AG20443 (cell line): ENCODE results near the gene OR52B2.
A peak's percentile ranks its signal among the peaks of the same experiment; 100 is the strongest.

Source experiments
- DNase-seq: peaks from one replicate; pipeline ENCODE4 v3.0.0; 2012; ENCODE audit warnings: low spot score, mixed read lengths

Gene OR52B2

DNA sequence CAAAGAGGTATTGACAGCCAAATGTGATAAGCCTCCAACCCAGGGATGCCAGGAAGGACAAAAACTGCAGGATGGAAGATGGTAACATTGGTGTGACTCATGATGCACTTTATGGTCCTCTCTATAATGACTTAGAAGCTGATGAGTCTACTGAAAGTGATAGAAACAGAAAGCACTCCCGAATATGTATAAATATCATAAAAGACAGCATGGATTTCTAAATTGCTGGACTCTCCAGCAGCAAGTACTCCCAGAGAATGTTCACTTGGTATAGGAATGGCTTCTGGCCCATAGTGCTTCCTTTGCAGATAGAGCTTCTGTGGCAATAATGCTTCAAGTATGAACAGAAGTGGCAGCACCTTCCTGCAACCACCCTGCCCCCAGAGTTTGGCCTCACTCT, at the start of gene OR52B2:
Gene OR52B2 (minus strand): TSS at position 101 of the 400 bp plus-strand sequence. CDS start 0 bp downstream, at position 101.
- no peak for DNase-seq

DNA sequence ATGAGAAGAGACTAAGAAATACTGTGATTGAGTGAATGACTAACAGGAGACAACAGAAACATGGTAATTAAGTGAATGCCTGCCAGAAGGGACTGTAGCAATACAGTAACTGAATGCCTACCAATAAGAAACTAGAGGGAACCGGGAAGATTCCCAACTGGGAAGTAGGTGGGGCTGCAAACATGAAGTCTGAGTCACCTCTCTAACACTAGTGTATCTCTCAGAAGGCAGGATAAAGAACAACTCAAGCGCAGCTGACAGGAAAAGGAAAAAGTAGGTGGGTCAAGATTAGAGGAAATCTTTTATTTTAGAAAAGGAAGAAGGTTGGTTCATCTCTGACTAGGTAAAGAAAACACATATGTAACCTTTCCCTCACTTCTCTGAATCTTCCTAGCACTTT, 49.2 kb upstream of the OR52B2 start:
- DNase-seq, result peak; percentile 91

DNA sequence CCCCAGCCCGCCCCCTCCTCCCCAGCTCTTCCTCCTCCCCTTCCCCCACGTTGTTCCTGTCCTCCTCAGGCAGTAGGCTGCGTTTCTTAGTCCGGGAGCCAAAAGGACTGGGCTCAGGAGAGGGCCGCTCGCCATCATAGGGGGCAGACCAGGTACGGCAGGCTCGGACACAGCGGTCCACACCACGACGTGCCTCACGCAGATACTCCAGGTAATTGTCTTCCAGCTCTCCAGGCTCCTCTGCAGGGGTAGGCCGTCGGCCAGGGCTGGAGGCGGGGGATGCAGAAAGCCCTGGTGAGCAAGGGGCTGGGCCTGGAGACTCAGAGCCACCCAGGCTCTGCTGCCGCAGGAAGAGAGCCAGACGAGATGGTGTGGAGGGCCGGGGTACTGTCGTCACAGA, 47.6 kb upstream of the OR52B2 start:
- DNase-seq, result no peak

DNA sequence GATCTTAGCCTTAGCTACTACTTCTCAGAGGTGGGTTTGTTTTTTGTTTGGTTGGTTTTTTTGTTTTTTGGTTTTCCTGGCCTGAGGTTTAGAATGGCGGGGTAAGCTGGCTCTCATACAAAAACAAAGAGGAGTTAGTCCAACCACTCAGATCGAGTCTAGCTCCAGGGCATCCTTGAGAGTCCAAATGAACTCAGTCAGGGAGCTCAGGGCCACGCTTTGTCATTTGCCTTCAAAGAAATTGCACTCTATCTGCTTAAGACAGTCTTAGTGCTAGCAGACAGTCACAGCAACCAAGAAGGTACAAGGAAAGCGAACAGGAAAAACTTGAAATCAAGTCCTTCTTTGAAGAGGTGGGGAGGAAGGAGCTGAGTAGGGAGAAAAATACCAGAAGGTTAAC, 46.4 kb upstream of the OR52B2 start:
- DNase-seq, result no peak

DNA sequence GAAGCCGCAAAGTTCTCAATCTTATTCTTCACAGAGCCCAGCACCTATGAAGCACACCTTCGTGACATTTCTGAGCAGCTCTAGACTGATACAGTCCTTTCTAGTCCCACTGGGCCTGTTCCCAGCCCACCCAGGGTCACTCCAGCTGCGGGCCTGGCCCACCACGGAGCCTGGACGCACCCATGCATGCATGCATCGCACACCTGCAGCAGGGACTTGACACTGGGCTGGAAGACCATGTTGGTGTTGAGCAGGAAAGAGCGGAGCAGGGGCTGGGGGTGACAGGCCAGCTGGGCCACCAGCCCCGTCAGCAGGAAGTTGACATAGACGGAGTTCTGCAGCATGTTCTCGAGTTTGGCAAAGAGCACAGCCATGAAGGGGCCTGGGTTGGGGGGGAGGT, 44.4 kb upstream of the OR52B2 start:
- no peak for DNase-seq

DNA sequence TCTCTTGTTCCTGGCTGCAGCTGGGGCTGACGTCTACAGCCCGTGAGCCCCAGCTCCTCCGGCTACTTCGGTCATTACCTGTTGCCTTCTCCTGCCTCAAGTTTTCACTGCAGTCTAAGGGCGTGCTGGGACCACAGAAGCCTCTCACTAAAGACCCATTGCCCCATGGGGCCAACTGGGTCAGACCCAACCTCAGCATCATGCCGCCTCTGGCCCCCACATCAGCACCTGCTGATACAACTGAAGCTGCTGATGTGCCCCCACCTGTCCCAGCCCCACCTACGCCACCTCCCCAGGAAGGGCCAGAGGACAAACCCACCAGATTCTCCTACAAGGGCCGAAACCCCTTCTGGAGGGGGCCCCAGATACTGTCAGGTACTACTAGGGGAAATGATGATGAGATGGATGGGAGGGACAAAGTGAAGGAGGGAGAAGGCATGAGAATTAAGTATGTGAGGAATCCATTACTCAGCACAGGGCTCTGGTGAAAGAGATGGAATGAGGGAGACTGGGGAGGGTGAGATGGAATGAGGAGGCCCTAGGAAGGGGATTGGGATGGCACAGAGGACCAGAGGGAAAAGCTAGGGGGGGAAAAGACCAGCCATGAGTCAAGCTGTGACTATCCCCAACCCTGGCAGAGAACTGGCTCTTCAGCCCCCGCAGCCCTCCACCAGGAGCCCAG, 40.3 kb upstream of the OR52B2 start:
- peak; percentile 64 for DNase-seq

DNA sequence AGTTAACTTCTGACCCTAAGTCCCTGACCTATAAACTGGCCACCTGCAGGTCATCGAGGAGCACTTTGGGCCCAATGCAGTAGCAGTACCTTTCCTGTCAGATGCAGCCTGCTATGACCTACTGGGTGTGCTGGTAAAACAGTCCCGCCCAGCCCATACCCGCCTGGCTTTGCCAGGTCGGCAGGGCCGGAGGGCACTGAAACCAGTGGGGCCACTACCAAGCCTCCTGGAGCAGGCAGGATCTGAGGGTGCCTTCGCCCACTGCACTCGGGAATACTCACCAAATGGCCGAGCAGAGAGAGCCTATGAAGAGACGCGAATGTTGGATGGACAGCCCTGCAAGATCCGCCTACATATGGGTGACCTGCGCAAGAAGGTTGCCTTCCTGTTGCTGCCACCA, 39.7 kb upstream of the OR52B2 start:
- no peak for DNase-seq

DNA sequence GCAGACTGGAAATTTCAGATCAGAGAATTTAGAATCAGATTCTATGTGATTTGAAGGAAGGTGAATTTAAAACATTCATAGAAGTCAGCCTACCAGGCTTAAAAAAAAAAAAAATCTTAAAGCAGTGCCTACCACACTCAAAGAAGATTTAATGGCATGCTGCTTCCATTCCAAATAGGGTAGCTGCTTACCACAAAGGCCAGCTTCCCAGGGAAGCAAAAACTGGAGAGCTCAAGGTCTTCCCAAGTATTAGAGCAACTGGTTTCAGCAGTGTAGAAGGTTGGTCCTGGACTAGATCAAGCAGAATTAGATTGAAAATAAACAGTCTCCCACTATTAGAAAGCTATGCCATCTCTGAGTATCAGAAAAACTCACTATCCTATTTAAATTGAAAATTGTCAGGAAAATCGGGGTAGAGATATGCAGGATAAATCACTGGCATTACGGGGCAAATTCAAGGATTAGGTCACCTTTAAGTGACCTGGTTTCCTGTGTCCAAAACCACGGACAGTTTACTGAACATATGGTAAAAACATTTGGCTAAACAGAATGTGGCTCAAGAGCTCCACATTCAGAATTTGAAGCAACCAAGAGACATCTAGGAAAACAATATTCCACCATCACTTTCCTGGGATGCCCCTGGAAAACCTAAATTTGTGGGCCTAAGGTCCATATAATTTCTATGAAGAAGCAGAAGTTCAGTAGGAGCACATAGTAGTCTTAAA, 36.5 kb upstream of the OR52B2 start:
- DNase-seq, result no peak

DNA sequence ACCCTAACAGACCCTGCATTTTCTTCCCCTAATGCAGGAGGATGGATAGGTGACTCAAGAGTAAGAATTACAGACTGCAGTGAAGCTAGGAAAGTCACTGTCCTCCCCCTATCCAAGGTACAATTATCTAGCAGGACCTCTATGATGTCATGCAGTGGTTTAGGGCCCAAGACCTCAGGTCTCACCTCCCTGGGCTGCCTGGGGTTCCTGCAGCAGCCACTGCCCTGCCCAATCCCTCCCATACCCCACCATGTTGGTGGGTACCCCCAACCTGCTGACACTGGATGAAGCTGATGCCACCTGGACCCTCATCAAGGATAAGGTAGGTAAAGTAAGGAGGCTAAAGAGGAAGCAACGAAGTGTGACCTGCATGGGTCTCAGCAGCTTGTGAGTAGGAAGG, 35.2 kb upstream of the OR52B2 start, which contains the start of gene C11orf42:
Gene C11orf42 (plus strand): TSS at position 192 of the 400 bp plus-strand sequence. CDS start 59 bp downstream, at position 251.
- no peak for DNase-seq

DNA sequence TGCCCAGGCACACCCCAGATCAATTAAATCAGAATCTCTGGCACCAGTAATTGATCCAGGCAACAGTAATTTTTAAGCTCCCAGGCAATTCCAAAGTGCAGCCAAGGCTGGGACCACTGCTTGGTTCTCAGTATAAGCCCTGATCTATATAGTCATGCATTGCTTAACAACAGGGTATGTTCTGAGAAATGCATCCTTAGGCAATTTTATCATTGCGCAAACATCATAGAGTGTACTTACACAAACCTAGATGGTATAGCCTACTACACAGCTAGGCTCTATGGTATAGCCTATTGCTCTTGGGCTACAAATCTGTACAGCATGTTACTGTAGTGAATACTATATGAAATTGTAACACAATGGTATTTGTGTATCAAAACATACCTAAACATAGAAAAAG, 34.6 kb upstream of the OR52B2 start:
- DNase-seq, result no peak

DNA sequence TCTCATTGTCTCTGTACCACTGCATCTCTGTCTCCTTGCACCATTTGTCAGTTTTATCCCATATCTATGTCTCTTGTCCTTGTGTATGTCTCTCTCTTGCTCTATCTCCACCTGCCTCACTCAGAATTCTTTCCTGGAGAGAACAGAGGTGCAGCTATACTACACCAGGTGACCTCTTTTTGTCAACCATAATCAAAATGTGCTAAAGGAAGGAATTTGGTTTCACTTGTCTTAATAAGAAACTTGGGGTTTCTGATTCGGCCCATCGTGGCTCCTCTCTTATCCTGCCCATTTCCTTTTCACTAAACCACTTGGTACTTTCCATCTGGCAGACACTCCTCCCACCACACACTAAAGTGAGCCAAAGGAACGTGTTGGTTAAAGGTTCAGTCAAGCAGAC, 33.2 kb upstream of the OR52B2 start:
- no peak for DNase-seq

DNA sequence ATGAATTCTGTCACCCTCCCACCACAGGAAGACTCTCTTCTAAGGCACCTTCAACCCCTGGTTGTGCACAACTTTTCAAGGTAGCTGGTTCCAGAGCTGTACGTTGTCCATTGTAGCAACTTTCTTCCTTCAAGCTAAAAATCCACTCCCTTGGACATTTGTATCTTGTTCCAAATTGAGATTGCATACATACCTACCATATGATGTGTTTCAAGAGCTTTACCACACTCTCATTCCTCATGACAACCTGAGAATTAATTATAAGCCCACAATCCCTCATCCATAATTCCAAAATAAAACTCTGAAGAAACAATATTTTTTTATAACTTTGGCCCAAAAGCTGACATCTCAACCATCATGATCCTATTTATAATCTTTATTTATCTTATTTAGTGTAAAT, 31.9 kb upstream of the OR52B2 start:
- no peak for DNase-seq

DNA sequence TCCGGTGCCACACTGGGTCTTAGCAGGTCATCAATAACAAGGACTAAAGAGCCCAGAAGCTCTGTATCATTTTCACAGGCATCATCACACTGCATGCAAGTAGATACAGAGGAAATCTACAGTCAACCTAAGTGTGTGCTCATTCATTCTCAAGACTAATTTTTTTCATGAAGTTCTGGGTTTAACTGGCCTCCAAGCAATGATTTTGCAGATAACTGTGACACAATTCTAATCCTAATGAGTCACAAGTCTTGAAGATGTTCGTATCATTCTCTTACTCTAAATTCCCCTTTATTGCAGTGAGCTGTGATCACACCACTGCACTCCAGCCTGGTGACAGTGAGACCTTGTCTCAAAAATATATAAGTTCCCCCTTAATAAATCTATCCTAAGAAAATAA, 31.4 kb upstream of the OR52B2 start:
- DNase-seq, result peak; percentile 29

DNA sequence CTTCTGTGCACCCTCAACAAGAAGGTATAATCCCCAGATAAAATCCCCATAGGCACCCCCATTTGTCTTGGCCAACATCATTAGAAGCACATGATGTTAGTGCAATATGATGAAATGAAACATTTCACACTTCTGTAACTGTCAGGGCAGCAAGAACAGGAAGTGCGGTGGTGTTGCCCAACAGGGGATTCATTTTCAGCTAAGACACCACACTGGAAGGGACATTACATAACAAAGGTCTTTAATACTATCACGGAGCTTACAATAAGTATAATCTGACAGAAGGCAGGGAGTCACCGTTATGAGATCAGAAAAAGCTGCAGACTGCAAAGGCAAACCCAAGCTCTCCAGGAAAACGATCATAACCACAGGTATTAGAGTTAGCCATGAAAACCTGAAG, 30.8 kb upstream of the OR52B2 start:
- DNase-seq, result no peak

DNA sequence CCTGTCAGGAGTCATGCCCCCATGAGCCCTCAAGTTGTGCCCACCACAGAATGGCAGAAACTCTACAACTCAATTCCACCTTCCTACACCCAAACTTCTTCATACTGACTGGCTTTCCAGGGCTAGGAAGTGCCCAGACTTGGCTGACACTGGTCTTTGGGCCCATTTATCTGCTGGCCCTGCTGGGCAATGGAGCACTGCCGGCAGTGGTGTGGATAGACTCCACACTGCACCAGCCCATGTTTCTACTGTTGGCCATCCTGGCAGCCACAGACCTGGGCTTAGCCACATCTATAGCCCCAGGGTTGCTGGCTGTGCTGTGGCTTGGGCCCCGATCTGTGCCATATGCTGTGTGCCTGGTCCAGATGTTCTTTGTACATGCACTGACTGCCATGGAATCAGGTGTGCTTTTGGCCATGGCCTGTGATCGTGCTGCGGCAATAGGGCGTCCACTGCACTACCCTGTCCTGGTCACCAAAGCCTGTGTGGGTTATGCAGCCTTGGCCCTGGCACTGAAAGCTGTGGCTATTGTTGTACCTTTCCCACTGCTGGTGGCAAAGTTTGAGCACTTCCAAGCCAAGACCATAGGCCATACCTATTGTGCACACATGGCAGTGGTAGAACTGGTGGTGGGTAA, 29.2 kb upstream of the OR52B2 start, which contains the start of gene OR52W1:
Gene OR52W1 (plus strand): TSS at position 51 of the 637 bp plus-strand sequence. CDS start 0 bp downstream, at position 51.
- no peak for DNase-seq

DNA sequence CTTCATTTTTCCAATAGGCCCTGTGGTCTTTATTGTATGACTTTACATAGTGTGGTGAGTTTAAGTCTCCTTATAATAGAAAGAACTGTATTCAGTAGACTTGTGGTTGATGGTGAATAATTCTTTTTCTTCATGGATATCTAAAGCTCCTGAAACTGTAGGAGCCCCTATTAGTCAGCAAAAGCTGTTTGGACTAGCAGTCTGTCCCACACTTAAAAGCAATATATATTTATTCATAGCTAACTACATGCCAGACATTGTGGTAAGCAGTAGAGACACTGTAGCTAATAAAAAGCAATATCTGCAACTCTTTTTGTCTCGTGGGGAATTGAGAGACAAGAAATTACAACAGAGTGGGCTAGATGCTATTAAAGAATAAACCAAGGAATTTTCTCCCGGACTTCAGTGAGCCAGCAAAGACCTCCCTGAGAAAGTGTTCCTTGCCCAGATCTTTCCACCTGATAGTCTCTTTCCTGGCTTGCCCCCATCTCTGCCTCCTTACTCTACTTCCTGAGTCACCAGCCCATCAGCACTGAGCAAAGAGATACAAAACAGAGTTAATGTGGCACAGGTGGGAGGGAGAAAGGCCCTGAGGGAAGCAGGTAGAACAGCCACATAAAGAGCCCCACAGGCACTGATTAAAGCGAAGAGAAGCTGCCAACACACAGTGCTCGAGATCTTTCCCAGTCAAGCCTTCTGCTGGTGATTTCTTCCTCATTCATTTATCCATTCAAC, 27.5 kb upstream of the OR52B2 start:
- DNase-seq, result no peak

DNA sequence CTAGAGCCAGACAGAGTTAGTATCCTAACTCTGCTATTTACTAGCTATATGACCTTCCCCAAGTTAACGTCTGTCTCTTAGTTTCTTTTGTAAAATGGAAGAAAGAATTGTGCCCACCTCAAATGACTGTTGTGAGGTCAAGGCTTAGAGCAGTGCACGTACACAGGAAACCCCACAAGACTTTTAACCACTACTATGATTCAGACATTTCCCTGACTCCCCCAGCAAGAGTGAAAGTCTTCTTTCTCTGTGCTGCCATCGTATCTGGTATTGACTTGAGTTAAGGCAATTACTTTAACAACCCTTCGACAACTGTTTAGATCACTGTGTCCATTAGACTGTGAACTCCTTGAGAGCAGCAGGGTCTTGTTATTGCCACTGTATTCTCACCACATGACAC, 26.3 kb upstream of the OR52B2 start:
- no peak for DNase-seq

DNA sequence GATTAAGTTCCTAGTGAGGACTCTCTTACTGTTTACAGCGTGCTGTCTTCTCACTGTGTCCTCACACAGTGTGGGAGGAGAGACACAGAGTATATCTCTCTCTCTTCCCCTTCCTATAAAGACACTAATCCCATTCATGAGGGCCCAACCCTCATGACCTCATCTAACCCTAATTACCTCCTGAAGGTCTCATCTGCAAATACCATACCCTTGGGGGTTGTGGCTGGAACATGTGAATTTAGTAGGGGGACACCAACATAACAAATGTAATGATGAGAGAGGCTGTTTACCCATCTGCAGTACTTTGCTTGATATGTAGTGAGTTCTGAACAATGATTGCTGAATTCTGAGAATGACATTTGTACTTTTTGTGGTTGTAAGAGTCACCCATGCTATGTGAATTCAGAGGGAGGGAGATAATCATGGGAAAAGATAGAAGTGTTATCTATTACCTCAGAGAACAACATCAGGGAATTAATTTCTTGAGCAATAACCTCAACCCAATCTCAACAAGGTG, 24.0 kb upstream of the OR52B2 start:
- DNase-seq, result no peak

DNA sequence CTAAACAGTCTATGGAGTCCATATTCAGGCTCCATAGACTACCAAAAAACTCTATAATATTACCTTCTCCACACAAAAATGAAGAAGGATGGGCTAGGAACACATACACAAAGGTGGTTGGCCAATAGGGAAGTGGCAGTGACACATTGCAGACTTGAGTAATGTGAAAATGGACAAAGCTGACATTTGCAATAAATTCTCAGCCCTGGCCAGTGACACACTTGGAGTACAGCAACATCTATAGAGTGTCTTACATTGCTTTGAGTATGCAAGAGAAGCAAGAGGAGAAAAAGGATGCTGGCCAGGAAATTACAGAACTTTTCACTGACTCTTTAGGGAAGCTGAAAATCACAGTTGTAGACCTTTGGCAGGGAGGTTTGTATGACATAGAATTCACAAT, 21.6 kb upstream of the OR52B2 start:
- DNase-seq, result no peak

DNA sequence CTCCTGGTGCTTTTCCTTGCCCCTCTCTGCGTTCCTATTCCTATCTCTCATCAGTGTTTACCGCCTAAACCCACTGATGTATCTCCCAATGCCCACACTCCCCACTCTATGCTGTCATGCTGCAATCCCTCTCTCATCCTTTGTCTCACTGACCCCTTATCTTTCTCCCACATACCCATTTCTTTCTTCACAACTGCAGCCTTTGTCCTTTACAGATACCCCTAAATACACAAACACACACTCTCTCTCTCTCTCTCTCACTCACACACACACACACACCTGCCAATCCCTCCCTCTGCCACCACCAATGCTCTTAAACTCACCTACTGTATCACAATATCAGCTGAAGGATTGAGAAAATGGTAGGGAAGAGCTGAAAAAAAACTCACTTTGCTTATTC, 5.3 kb upstream of the OR52B2 start:
- no peak for DNase-seq

DNA sequence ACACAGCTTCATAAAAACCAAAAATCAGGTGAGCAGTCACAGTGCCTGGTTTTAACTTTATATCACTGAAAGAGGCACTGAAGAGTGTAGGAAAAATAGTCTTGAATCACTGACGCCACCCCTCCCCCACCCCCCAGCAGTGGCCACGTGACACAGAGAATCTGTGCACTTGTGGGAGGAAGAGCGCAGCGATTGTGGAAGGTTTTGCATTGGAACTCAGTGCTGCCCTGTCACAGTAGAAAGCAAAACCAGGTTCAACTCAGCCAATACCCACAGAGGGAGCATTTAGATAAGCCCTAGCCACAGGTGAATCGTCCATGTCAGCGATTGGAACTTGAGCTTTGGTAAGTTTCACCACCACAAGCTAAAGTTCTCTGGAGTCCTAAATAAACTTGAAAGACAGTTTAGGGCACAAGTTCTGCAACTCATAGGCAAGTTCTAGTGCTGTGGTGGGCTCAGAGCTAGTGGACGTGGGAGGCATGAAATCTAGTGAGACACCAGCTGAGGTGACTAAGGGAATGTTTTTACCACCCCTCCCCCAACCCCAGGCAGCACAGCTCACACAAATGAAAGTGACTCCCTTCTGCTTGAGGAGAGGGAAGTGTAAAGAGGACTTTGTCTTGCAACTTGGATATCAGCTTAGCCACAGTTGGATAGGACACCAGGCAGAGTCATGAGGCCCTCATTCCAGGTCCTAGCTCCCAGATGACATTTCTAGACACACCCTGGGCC, 13.3 kb downstream of the OR52B2 start:
- no peak for DNase-seq
